ENCODE measurements around the gene ABCB8.

The ABCB8 gene

DNA sequence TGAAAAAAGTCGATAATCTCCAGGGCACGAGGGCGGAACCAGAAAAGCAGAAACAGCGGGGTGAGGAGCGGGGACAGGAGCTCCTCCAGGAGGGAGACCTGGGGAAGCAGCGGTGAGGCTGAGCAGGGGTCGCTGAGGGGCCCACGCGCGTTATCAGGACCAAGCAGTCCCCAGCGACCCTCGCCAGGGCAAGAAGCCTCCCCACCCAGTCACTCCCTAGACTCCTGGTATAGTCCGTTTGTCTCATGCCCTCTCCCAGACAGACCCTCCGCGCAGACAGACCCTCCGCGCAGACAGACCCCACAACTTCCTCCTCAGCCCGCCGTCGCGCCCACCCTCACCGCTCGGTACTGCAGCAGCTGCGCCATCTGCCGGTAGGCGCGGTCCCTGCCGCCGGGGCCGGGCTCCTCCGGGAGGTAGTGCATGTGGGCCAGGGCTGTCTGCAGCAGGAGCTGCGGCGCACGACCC is 10.3 kb upstream of the ABCB8 start:
- H3K36me3 ChIP-seq (ENCODE audit: low read depth) = no peaks in the 10 kb centered on the region
- TF ChIP-seq, protein P1, sequence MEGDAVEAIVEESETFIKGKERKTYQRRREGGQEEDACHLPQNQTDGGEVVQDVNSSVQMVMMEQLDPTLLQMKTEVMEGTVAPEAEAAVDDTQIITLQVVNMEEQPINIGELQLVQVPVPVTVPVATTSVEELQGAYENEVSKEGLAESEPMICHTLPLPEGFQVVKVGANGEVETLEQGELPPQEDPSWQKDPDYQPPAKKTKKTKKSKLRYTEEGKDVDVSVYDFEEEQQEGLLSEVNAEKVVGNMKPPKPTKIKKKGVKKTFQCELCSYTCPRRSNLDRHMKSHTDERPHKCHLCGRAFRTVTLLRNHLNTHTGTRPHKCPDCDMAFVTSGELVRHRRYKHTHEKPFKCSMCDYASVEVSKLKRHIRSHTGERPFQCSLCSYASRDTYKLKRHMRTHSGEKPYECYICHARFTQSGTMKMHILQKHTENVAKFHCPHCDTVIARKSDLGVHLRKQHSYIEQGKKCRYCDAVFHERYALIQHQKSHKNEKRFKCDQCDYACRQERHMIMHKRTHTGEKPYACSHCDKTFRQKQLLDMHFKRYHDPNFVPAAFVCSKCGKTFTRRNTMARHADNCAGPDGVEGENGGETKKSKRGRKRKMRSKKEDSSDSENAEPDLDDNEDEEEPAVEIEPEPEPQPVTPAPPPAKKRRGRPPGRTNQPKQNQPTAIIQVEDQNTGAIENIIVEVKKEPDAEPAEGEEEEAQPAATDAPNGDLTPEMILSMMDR (IDR thresholded peaks at IDR 0.05; ENCODE audit: poor library complexity, severe bottlenecking) = peak; percentile 94
- H3K27ac ChIP-seq (ENCODE audit: poor library complexity, severe bottlenecking) = no peak overlapping the region
- H3K9me3 ChIP-seq (ENCODE audit: severe bottlenecking) = no peaks in the 10 kb centered on the region
- DNase-seq (ENCODE audit: low spot score) (peak; percentile 70), ATAC-seq (ENCODE audit: low read depth) (peak; percentile 72)
- H3K4me1 ChIP-seq (ENCODE audit: insufficient read depth, poor library complexity, severe bottlenecking) = no peaks in the 10 kb centered on the region
- H3K4me3 ChIP-seq (ENCODE audit: severe bottlenecking) = peak overlapping the region; percentile 1
- H3K27me3 ChIP-seq (ENCODE audit: insufficient read depth, poor library complexity, severe bottlenecking) = peaks cover 12% of the 10 kb centered on the region

- H3K27ac ChIP-seq (ENCODE audit: poor library complexity, severe bottlenecking) = no peak overlapping the region
- no peaks in the 10 kb centered on the region for H3K4me1 ChIP-seq (ENCODE audit: insufficient read depth, poor library complexity, severe bottlenecking)
- H3K27me3 ChIP-seq (ENCODE audit: insufficient read depth, poor library complexity, severe bottlenecking) = peaks cover 12% of the 10 kb centered on the region
- ATAC-seq (ENCODE audit: low read depth) (no peak), DNase-seq (ENCODE audit: low spot score) (peak; percentile 49)
- no peaks in the 10 kb centered on the region for H3K9me3 ChIP-seq (ENCODE audit: severe bottlenecking)
- H3K4me3 ChIP-seq (ENCODE audit: severe bottlenecking) = no peak overlapping the region
- no peaks in the 10 kb centered on the region for H3K36me3 ChIP-seq (ENCODE audit: low read depth)
- TF ChIP-seq, protein P1 (IDR thresholded peaks at IDR 0.05; ENCODE audit: poor library complexity, severe bottlenecking) = peak; percentile 64
These were observed 9.7 kb upstream of the ABCB8 start for GRCh38 chr7:151018421-151019129.

- Histone ChIP-seq H3K36me3 (ENCODE audit: low read depth) (no peaks in the 10 kb centered on the region), H3K27me3 (ENCODE audit: insufficient read depth, poor library complexity, severe bottlenecking) (peaks cover 12% of the 10 kb centered on the region), H3K27ac (ENCODE audit: poor library complexity, severe bottlenecking) (no peak overlapping the region), H3K4me3 (ENCODE audit: severe bottlenecking) (no peak overlapping the region), H3K9me3 (ENCODE audit: severe bottlenecking) (no peaks in the 10 kb centered on the region), H3K4me1 (ENCODE audit: insufficient read depth, poor library complexity, severe bottlenecking) (no peaks in the 10 kb centered on the region)
- no peak for ATAC-seq (ENCODE audit: low read depth)
- TF ChIP-seq, protein P1 (IDR thresholded peaks at IDR 0.05; ENCODE audit: poor library complexity, severe bottlenecking) = no peak
- DNase-seq (ENCODE audit: low spot score) = peak; percentile 50
These were observed 9.2 kb upstream of the ABCB8 start for GRCh38 chr7:151019130-151019447.

- DNase-seq (ENCODE audit: low spot score) = peak; percentile 40
- Histone ChIP-seq H3K9me3 (ENCODE audit: severe bottlenecking) (no peaks in the 10 kb centered on the region), H3K36me3 (ENCODE audit: low read depth) (no peaks in the 10 kb centered on the region), H3K4me1 (ENCODE audit: insufficient read depth, poor library complexity, severe bottlenecking) (no peaks in the 10 kb centered on the region), H3K27me3 (ENCODE audit: insufficient read depth, poor library complexity, severe bottlenecking) (peaks cover 12% of the 10 kb centered on the region), H3K4me3 (ENCODE audit: severe bottlenecking) (no peak overlapping the region), H3K27ac (ENCODE audit: poor library complexity, severe bottlenecking) (no peak overlapping the region)
- TF ChIP-seq, protein P1 (IDR thresholded peaks at IDR 0.05; ENCODE audit: poor library complexity, severe bottlenecking) = no peak
- no peak for ATAC-seq (ENCODE audit: low read depth)
These were observed 8.0 kb upstream of the ABCB8 start for GRCh38 chr7:151020231-151020630.

- no peaks in the 10 kb centered on the region for H3K36me3 ChIP-seq (ENCODE audit: low read depth)
- DNase-seq (ENCODE audit: low spot score) (no peak), ATAC-seq (ENCODE audit: low read depth) (no peak)
- TF ChIP-seq, protein P1 (IDR thresholded peaks at IDR 0.05; ENCODE audit: poor library complexity, severe bottlenecking) = no peak
- H3K9me3 ChIP-seq (ENCODE audit: severe bottlenecking) = no peaks in the 10 kb centered on the region
- peaks cover 12% of the 10 kb centered on the region for H3K27me3 ChIP-seq (ENCODE audit: insufficient read depth, poor library complexity, severe bottlenecking)
- no peak overlapping the region for H3K4me3 ChIP-seq (ENCODE audit: severe bottlenecking)
- peaks cover 14% of the 10 kb centered on the region for H3K4me1 ChIP-seq (ENCODE audit: insufficient read depth, poor library complexity, severe bottlenecking)
- no peak overlapping the region for H3K27ac ChIP-seq (ENCODE audit: poor library complexity, severe bottlenecking)
These were observed 5.0 kb upstream of the ABCB8 start for GRCh38 chr7:151023232-151023631.
